ENCODE results near the gene DIP2C.
"Not testable (repeated sequence)": the region's sequence is repeated elsewhere in the genome, so short reads cannot be mapped to it uniquely, and the experiment has no call there.

DIP2C gene

GRCh38 chr10:323651-324293 lies 365.7 kb downstream of the DIP2C start:
- DNase-seq (ENCODE audit: low spot score) = peak; percentile 69

DNA sequence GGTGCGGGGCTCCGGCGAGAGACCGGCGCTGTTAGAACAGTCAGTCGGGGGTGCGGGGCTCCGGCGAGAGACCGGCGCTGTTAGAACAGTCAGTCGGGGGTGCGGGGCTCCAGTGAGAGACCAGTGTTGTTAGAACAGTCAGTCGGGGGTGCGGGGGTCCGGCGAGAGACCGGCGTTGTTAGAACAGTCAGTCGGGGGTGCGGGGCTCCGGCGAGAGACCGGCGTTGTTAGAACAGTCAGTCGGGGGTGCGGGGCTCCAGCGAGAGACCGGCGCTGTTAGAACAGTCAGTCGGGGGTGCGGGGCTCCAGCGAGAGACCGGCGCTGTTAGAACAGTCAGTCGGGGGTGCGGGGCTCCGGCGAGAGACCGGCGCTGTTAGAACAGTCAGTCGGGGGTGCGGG lies 366.4 kb downstream of the DIP2C start:
- DNase-seq (ENCODE audit: low spot score) = not testable (repeated sequence)

GRCh38 chr10:320771-321170 lies 368.7 kb downstream of the DIP2C start:
- no peak for DNase-seq (ENCODE audit: low spot score)

DNA sequence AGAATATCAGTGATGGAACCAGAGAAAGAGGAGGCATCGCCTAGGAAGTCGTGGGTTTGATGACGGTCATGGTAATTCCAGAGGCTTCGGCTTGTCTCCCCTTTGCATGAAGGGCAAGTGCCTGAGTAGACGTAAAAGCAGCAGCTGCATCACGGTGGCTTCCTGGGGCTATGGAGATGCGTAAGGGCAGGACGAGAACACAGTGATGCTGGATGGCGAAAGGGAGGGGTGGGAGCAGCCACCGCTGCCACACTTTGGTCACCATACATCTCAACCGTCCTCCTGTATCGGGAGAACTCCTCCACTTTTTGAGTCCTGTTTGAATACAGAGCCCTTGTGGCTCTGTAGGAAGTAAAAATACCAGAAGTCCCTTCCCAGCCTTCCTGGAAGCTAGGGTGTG lies 371.5 kb downstream of the DIP2C start:
- DNase-seq (ENCODE audit: low spot score) = no peak

DNA sequence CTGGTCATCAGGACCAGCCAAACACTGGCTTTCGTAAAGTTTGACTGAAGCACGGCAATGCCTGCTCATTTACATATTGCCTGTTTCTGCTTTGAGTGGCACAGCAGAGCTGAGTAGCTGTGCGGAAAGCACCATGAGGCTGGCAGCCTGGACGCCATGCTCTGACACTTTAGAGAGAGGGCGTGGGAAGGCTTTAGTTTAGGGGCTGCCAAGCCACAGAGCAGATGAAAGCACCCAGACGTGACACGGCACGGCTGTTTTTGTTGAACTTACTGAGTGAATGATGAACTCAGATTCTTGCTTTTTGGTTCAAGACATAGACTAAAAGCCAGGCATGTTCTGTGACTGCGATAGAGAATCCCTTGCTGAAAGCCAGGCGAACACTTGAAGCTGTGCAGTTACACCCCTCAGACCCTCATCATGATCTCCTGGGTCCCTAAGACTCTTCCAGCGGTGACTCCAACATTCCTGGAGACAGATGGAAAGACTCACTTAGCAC lies 372.1 kb downstream of the DIP2C start:
- DNase-seq (ENCODE audit: low spot score) = no peak

DNA sequence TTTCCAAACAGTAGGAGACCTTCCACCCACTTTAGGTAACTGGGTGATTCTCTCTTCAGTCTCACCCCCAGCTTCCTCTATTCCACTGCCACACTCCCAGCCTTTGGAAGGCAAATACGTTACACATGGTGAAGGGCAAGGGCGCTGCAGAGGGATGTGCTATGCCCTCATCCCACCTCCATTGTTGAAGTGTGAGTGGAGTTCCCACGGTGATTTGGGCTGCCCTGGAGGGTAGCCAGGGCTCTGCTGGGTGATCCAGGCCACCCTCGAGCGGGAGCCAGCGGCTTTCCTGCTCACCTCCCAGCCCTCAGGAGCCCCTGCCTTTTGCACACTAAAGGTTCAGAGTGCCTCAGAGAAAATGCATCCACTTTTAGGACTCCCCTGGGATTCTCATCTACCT lies 373.1 kb downstream of the DIP2C start:
- no peak for DNase-seq (ENCODE audit: low spot score)

DNA sequence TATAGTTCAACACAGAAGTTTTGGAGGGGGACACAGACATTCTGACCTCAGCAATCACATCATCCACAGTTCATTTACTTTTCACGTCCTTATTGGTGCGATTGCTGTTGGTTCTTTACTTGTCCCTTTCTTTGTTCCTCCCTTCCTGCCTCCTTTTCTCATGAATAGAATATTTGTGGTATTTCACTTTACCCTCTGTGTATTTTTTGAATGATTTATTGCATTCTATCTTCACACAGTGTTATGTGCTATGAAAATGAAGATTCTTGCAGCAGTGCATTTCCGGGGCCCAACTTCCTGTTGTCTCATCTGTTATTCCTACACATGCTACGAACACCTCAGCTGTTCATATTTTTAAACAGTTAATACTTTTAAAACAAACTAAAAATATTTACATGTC lies 374.6 kb downstream of the DIP2C start:
- DNase-seq (ENCODE audit: low spot score) = no peak

DNA sequence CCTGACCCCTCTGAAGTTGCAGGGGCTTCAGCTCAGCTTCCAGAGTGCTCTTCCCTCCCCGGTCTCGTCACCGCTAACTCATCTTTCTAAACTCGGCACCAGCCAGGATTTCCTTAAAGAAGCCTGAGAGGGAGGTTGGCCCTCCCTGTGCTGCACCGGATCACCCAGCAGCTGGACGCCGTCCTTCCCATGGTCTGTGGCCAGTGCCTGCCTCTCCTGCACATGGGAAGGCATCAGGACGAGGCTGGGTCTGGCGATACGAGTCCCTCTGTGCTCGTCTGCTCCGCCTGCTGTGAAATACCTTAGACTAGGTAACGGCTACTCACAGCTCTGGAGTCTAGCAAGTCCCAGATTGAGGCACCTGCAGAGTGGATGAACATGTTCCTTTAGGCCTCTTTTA lies 375.1 kb downstream of the DIP2C start:
- no peak for DNase-seq (ENCODE audit: low spot score)

GRCh38 chr10:311901-312665 lies 377.4 kb downstream of the DIP2C start:
- no peak for DNase-seq (ENCODE audit: low spot score)

- no peak for DNase-seq (ENCODE audit: low spot score)
Observed at GRCh38 chr10:310976-311639, 378.4 kb downstream of the DIP2C start.

DNA sequence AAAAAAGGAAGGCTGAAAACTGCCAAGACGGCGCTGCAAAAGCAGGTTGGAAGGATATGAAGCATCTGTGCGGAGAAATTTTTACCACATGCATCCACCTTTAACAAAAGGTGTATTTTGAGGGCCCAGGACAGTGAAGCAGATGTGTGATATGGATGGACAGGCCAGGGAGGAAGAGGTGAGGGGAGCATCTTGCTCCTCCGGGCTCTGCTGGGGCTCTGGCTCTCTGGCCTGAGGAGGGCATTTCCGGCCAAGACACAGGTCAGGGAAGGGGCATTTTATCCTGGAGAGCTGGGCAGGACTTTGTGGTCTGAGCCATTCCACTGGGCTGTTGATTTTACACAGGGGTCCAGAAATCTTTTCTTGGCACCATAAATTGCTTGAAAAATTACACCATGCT lies 379.1 kb downstream of the DIP2C start:
- no peak for DNase-seq (ENCODE audit: low spot score)

DNA sequence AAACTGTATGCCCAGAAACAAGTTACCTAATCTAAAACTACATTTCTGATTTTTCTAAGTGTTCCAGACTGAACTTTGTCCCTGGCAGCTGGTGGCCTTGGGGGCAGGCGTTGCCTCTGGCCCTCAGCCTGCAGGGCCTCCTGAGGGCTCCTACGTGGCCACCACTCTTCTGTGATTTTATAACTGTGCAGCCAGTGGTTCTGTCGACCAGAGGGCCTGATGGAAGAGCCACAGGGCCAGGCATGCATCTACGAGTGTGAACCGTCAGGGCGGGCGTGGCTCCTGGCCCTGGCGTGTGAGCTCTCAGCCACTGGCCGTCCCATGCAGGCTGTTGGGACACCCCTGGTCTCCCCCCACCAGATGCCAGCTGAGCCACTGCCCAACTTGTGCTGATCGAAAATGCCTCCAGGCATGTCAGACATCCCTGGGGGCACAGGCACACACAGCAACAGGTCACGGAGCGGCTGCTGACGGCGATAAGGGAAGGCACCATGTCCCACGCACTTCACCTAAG lies 380.8 kb downstream of the DIP2C start:
- no peak for DNase-seq (ENCODE audit: low spot score)

DNA sequence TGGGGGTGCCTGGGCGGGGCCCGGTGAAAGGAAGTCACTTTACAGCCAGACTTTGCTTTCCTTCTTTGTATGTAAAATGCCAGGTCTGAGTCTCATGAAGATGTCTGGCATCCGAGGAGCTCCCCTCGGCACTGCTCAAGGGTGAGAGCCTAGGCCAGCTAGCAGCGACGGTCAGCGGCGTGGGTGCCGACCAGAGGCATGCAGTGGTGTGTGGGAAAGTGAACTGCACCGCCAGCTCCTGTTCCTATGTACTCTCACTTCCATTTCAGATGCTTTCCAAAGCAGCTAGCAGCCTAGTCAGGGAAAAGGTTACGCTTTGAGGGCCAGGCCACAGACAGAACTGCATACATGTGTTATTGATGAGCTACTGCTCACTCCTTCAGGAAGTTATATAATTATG lies 381.4 kb downstream of the DIP2C start:
- no peak for DNase-seq (ENCODE audit: low spot score)

DNA sequence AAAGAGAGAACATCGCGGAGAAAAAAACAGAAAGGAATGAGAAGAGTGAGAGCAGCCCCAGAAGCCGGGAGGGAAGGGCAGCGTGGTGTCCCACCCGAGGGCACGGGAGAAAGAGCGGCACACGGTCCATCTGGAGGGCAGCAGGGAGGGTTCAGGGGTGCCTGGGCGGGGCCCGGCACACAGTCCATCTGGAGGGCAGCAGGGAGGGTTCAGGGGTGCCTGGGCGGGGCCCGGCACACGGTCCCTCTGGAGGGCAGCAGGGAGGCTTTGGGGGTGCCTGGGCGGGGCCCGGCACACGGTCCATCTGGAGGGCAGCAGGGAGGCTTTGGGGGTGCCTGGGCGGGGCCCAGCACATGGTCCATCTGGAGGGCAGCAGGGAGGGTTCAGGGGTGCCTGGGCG lies 381.8 kb downstream of the DIP2C start:
- no peak for DNase-seq (ENCODE audit: low spot score)

DNA sequence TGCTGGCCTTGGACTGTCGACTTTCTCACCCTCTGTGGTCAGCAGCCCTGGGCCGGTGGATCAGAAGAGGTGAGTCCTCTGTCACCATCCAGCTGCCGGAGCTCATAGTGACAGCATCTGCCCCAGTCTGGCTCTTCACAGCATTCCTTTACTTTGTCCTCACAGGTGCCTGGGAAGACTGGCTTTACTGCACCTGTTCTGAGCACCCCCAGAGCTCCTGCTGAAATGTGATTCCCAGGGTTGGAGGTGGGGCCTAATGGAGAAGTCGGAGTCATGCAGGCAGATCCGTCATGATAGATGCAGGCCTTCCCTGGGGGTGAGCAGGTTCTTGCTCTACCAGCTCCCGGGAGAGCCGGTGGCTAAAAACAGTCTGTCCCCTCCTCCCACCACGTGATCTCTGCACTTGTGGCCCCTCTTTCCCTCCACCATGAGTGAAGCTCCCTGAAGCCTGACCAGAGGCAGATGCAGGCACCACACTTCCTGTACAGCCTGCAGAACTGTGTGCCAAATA lies 382.7 kb downstream of the DIP2C start:
- DNase-seq (ENCODE audit: low spot score) = no peak

GRCh38 chr10:306007-306674 lies 383.3 kb downstream of the DIP2C start:
- no peak for DNase-seq (ENCODE audit: low spot score)

DNA sequence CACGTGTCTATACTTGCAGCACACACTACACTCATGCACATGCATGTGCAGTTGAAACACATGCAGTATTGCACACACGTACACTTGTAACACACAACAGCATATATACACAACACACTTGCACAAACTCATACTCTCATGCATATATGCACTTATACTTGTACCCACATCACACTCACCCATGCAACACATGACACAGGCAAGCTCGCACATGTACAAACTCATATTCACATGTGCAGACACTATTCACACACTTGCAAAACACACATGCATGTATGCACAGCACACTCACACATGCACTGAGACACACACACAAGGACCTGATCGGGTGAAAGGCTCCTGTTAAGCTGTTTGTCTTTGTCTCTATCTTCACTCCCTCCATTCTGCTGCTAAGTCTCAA lies 384.4 kb downstream of the DIP2C start:
- DNase-seq (ENCODE audit: low spot score) = no peak

GRCh38 chr10:301536-301935 lies 387.9 kb downstream of the DIP2C start:
- no peak for DNase-seq (ENCODE audit: low spot score)

GRCh38 chr10:300580-300979 lies 388.9 kb downstream of the DIP2C start:
- not testable (repeated sequence) for DNase-seq (ENCODE audit: low spot score)

GRCh38 chr10:299969-300368 lies 389.5 kb downstream of the DIP2C start:
- DNase-seq (ENCODE audit: low spot score) = no peak

- no peak for DNase-seq (ENCODE audit: low spot score)
Observed at GRCh38 chr10:299512-299911, 390.0 kb downstream of the DIP2C start.

DNA sequence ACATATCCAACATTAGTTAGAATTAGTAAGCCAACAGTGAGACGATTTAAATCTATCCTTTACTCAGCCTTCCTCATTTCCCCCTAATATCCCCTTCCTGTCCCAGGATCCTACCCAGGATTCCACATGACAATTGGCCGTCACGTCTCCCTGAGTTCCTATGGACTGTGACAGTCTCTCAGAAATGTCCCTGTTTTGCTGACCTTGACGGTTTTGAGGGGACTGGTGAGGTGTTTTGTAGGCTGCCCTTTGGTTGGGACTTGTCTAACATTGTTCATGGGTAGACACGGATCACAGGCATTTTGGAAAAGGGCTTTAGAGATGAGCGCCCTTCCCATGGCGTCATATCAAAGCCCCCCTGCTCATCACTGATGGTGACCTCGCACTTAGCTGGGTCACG lies 391.4 kb downstream of the DIP2C start:
- DNase-seq (ENCODE audit: low spot score) = no peak
